ENCODE results near the gene TTC24. TPM values are rescaled to one million over a fixed set of nuclear protein-coding genes. Genes with fewer than 3 reads are reported as not detected.

Gene TTC24
- total and polyA plus RNA-seq, 2 experiments from 2014 or later, result not detected

- Histone ChIP-seq H3K9me2 (ENCODE audit: insufficient read depth) (no peaks in the 10 kb centered on the region), H3F3A (replicated peaks; ENCODE audit: low read depth) (no peaks in the 10 kb centered on the region), H3K79me2 (replicated peaks; ENCODE audit: insufficient read depth) (no peaks in the 10 kb centered on the region), H3K4me2 (no peak overlapping the region), H2AFZ (no peak overlapping the region), H3K27ac (ENCODE audit: low read depth) (no peak overlapping the region), H3K36me3 (ENCODE audit: insufficient read depth) (peaks cover 29% of the 10 kb centered on the region), H4K20me1 (replicated peaks; ENCODE audit: insufficient read depth) (no peaks in the 10 kb centered on the region; the same call in 1 of the 2 replicates), H3K27me3 (ENCODE audit: insufficient read depth) (no peaks in the 10 kb centered on the region), H3K4me1 (ENCODE audit: insufficient read depth) (no peaks in the 10 kb centered on the region), H3K4me3 (no peak overlapping the region)
- no peak for DNase-seq (ENCODE audit: low spot score)
- ATAC-seq, result no peak
- Mint-ChIP-seq H3K4me3 (no peak overlapping the region), H3K36me3 (ENCODE audit: low read depth) (peaks cover 41% of the 10 kb centered on the region), H3K27me3 (ENCODE audit: insufficient read depth, low read depth, poor library complexity) (peaks cover 4% of the 10 kb centered on the region), H3K4me1 (0 out of 3 replicates have a peak, but pooled peaks cover 7% of the 10 kb centered on the region), H3K27ac (no peak overlapping the region), H3K9me3 (no peaks in the 10 kb centered on the region)
- TF ChIP-seq STAT1 (IDR thresholded peaks at IDR 0.05; ENCODE audit: unreplicated experiment) (no peak), EZH2phosphoT487 (IDR thresholded peaks at IDR 0.05; ENCODE audit: unreplicated experiment) (no peak), JUNB (IDR thresholded peaks at IDR 0.05; ENCODE audit: unreplicated experiment) (no peak), REST (IDR thresholded peaks at IDR 0.05; ENCODE audit: unreplicated experiment) (no peak), POLR2AphosphoS5 (IDR thresholded peaks at IDR 0.05; ENCODE audit: low read depth) (no peak), ETS1 (IDR thresholded peaks at IDR 0.05) (no peak), NANOG (IDR thresholded peaks at IDR 0.05; ENCODE audit: borderline replicate concordance) (no peak), ZNF114 (CRISPR knock-in tag; IDR thresholded peaks at IDR 0.05) (no peak), ZNF462 (CRISPR knock-in tag; IDR thresholded peaks at IDR 0.05) (no peak)
These were observed 39.6 kb upstream of the TTC24 start for GRCh38 chr1:156539818-156540355.
